ENCODE measurements around the gene UPP2.

- no peak for TF ChIP-seq CTCF (IDR thresholded peaks at IDR 0.05)
- TF ChIP-seq POLR2A (IDR thresholded peaks at IDR 0.05) = no peak
Measured at GRCh38 chr2:158060160-158060834, 41.4 kb upstream of the UPP2 start.
